HepG2 (cell line): Measurements from ENCODE around the gene VSX1. TPM values are rescaled to one million over a fixed set of nuclear protein-coding genes. Genes with fewer than 3 reads are reported as not detected.

Source experiments
- ATAC-seq: fragments of 200-7000 bp; cut with Tn5 transposase; 3 replicates; pipeline ENCODE4 v1.9.1; 2020; ENCODE audit warnings: mild to moderate bottlenecking, moderate library complexity
- BruUV-seq: library from RNA; stranded (reverse); fragments of 400-500 nt; replicated peaks from 2 replicates; lab custom pipeline; 2021; lab: Mats Ljungman, UMichigan
- CTCF ChIA-PET: fragments of 300-600 bp; formaldehyde crosslinking; extraction: SDS; loops from one replicate; lab custom pipeline; 2021; ENCODE audit warnings: low total read pairs, inconsistent platforms, low intra/inter-chr PET ratio; lab: Yijun Ruan, JAX
- POLR2A ChIA-PET: fragments of 350-600 bp; sonication (Branson Sonifier 250); formaldehyde crosslinking; loops from one replicate; lab custom pipeline; 2020; ENCODE audit warnings: antibody characterized with exemption, inconsistent platforms; lab: Yijun Ruan, JAX
- DNase-seq: peaks from one replicate; pipeline ENCODE4 v3.0.0-alpha.2; 2015; ENCODE audit warnings: low spot score
- FAIRE-seq: peaks from 3 replicates; lab custom pipeline; 2011; peaks lifted over from hg19 to GRCh38; lab: Jason Lieb, UNC
- H2AFZ ChIP-seq: one replicate; pipeline ENCODE4 v1.6.1; 2011; ENCODE audit warnings: low read length, inconsistent platforms
- H3K27ac ChIP-seq: fragments of 300-600 bp; 3 replicates; pipeline ENCODE4 v1.8.0; 2011; ENCODE audit warnings: mixed run types, mild to moderate bottlenecking, mixed read lengths, low read length, inconsistent platforms; ENCODE audit not compliant: insufficient read depth; ENCODE audit errors: extremely low read length
- H3K27me3 ChIP-seq, 2 experiments: fragments of 200-600 bp in 1 of 2; 2 replicates in 1 of 2; 3 replicates in 1 of 2; pipeline versions ENCODE4 v1.6.0 to v1.8.0; 2011; ENCODE audit warnings: low read length in 2 of 2, mild to moderate bottlenecking in 2 of 2, moderate library complexity in 2 of 2, inconsistent platforms in 1 of 2; ENCODE audit not compliant: insufficient read depth in 2 of 2, control insufficient read depth in 1 of 2
- H3K36me3 ChIP-seq, 2 experiments: fragments of 200-600 bp in 1 of 2; replicated peaks in 1 of 2; 2 replicates in 1 of 2; 3 replicates in 1 of 2; pipeline versions ENCODE4 v1.5.1 to v1.8.0; 2011; ENCODE audit warnings: low read length in 2 of 2, inconsistent platforms in 1 of 2; ENCODE audit not compliant: insufficient read depth in 2 of 2, control insufficient read depth in 1 of 2
- H3K4me1 ChIP-seq: 2 replicates; pipeline ENCODE4 v1.5.1; 2012; ENCODE audit warnings: low read length, inconsistent platforms; ENCODE audit not compliant: insufficient read depth
- H3K4me2 ChIP-seq: 2 replicates; pipeline ENCODE4 v1.6.0; 2011; ENCODE audit warnings: low read depth, low read length, inconsistent platforms
- H3K4me3 ChIP-seq, 3 experiments: fragments of 200-600 bp in 1 of 3; sonication (generic), shearing (Covaris generic) in 1 of 3; replicated peaks in 1 of 3; 2 replicates each; pipeline ENCODE4 v1.5.1; 2011 to 2016; ENCODE audit warnings: low read length in 3 of 3, inconsistent platforms in 2 of 3, low read depth in 2 of 3, mild to moderate bottlenecking in 2 of 3, control low read depth in 1 of 3, mixed read lengths in 1 of 3; ENCODE audit not compliant: insufficient read depth in 1 of 3
- H3K79me2 ChIP-seq: one replicate; pipeline ENCODE4 v1.6.1; 2011; ENCODE audit warnings: low read length, inconsistent platforms; ENCODE audit not compliant: insufficient read depth
- H3K9ac ChIP-seq: 2 replicates; pipeline ENCODE4 v1.6.0; 2011; ENCODE audit warnings: mild to moderate bottlenecking, low read depth, low read length, inconsistent platforms; ENCODE audit not compliant: insufficient read depth
- H3K9me3 ChIP-seq: 2 replicates; pipeline ENCODE4 v1.5.1; 2012; ENCODE audit warnings: mild to moderate bottlenecking, low read length
- H4K20me1 ChIP-seq: 2 replicates; pipeline ENCODE4 v1.6.0; 2011; ENCODE audit warnings: inconsistent platforms, mild to moderate bottlenecking, low read length, moderate library complexity; ENCODE audit not compliant: insufficient read depth
- CCAR2 ChIP-seq: fragments of 200-400 bp; formaldehyde crosslinking; optimal IDR thresholded peaks from 2 replicates; pipeline ENCODE3; 2018; ENCODE audit warnings: low read depth, mild to moderate bottlenecking, low read length, moderate library complexity
- DR1 ChIP-seq: sonication (generic); formaldehyde crosslinking; IDR thresholded peaks from 2 replicates; pipeline ENCODE4 v1.8.0; 2021; ENCODE audit warnings: mild to moderate bottlenecking, missing genetic modification reagents, inconsistent platforms
- HOXA7 ChIP-seq: sonication (generic); formaldehyde crosslinking; IDR thresholded peaks from 2 replicates; pipeline ENCODE4 v1.8.1; 2022; ENCODE audit warnings: mild to moderate bottlenecking, missing genetic modification reagents, moderate library complexity
- NONO ChIP-seq, 2 experiments: fragments of 450-650 bp in 1 of 2; sonication (generic) in 1 of 2; formaldehyde crosslinking in 1 of 2; IDR thresholded peaks in 1 of 2; conservative IDR thresholded peaks in 1 of 2; 2 replicates each; pipeline versions ENCODE4 v1.6.1 to v1.8.0; 2017 to 2022; ENCODE audit warnings: mild to moderate bottlenecking in 1 of 2, missing genetic modification reagents in 1 of 2, moderate library complexity in 1 of 2
- PCBP1 ChIP-seq: fragments of 200-400 bp; formaldehyde crosslinking; IDR thresholded peaks from 2 replicates; pipeline ENCODE4 v1.6.1; 2017; ENCODE audit warnings: mild to moderate bottlenecking, low read depth, low read length, borderline replicate concordance
- REL ChIP-seq: sonication (generic); formaldehyde crosslinking; conservative IDR thresholded peaks from 2 replicates; pipeline ENCODE4 v1.8.0; 2022; ENCODE audit warnings: mild to moderate bottlenecking, missing genetic modification reagents, moderate library complexity
- ZBTB8A ChIP-seq: sonication (generic); formaldehyde crosslinking; IDR thresholded peaks from 2 replicates; pipeline ENCODE4 v1.4.0; 2020; ENCODE audit warnings: mild to moderate bottlenecking, low read depth, missing genetic modification reagents, borderline replicate concordance
- ZNF225 ChIP-seq: sonication (generic); formaldehyde crosslinking; IDR thresholded peaks from 2 replicates; pipeline ENCODE4 v1.4.0; 2020; ENCODE audit warnings: mild to moderate bottlenecking, missing genetic modification reagents
- ZNF234 ChIP-seq: sonication (generic); formaldehyde crosslinking; conservative IDR thresholded peaks from 2 replicates; pipeline ENCODE4 v1.5.1; 2020; ENCODE audit warnings: mild to moderate bottlenecking, missing genetic modification reagents
- ZNF543 ChIP-seq: sonication (generic); formaldehyde crosslinking; IDR thresholded peaks from 2 replicates; pipeline ENCODE4 v1.4.0; 2020; ENCODE audit warnings: mild to moderate bottlenecking, missing genetic modification reagents
- ZNF562 ChIP-seq: sonication (generic); formaldehyde crosslinking; IDR thresholded peaks from 2 replicates; pipeline ENCODE4 v1.8.0; 2022; ENCODE audit warnings: missing genetic modification reagents, borderline replicate concordance
- ZNF891 ChIP-seq: sonication (generic); formaldehyde crosslinking; IDR thresholded peaks from 2 replicates; pipeline ENCODE4 v1.5.0; 2020; ENCODE audit warnings: mild to moderate bottlenecking, missing genetic modification reagents
- WGBS: methylation state at CpG from one replicate; pipeline ENCODE4 v1.1.6; 2017; ENCODE audit warnings: low lambda C conversion rate; 5-methylcytosine and 5-hydroxymethylcytosine counted together
- in situ Hi-C: cut with HindIII; loops from 2 replicates; pipeline ENCODE4 v1.10.0; 2017; ENCODE audit warnings: low pct_unique_long_range_greater_than_20kb; ENCODE audit not compliant: extremely low pct_ligation_motif_present
- intact Hi-C: fragments of 100-400 bp; cut with micrococcal nuclease; formaldehyde crosslinking; loops from one replicate; pipeline ENCODE4 v1.10.0; 2022; ENCODE audit not compliant: unreplicated experiment
- polyA plus RNA-seq, 8 experiments: library from polyadenylated mRNA; depleted of rRNA in 3 of 8; stranded (reverse) in 7 of 8; unstranded in 1 of 8; fragments of >200 nt; fragmentation: Illumina TruSeq in 4 of 8; extraction: Trizol in 4 of 8; gene quantifications; 2 replicates each; pipeline versions ENCODE4 v1.2.1 to v1.2.3, GENCODE V29; 2011 to 2016; ENCODE audit warnings: low read depth in 4 of 8, missing spikeins in 1 of 8, mixed read lengths in 1 of 8; ENCODE audit not compliant: insufficient read depth in 1 of 8
- total RNA-seq, 5 experiments: library from RNA; depleted of rRNA; stranded (reverse); fragments of >200 nt; fragmentation: Illumina TruSeq; extraction: Trizol; gene quantifications; 2 replicates each; pipeline ENCODE4 v1.2.3, GENCODE V29; 2016; ENCODE audit warnings: low read depth in 1 of 5
- TF ChIP-seq, protein P1 (sequence below): IDR thresholded peaks from 2 replicates; pipeline ENCODE4 v1.6.1; 2012; ENCODE audit warnings: low read length, improper control_type of control experiment
- TF ChIP-seq, protein P2 (sequence below): sonication (generic); formaldehyde crosslinking; IDR thresholded peaks from 2 replicates; pipeline ENCODE4 v1.5.0; 2020; ENCODE audit warnings: mild to moderate bottlenecking, missing genetic modification reagents
- TF ChIP-seq, protein P3 (sequence below): sonication (generic); formaldehyde crosslinking; IDR thresholded peaks from 2 replicates; pipeline ENCODE4 v1.8.1; 2023; ENCODE audit warnings: mild to moderate bottlenecking, missing genetic modification reagents
- TF ChIP-seq, protein P4 (sequence below): IDR thresholded peaks from 2 replicates; pipeline ENCODE4 v1.6.1; 2016

Gene VSX1
- total and polyA plus RNA-seq, 2 of the 13 experiments (the other 11 are each of a cell fraction or from before 2014, with no cell fraction given): 0.04 TPM; not detected in 1

DNA sequence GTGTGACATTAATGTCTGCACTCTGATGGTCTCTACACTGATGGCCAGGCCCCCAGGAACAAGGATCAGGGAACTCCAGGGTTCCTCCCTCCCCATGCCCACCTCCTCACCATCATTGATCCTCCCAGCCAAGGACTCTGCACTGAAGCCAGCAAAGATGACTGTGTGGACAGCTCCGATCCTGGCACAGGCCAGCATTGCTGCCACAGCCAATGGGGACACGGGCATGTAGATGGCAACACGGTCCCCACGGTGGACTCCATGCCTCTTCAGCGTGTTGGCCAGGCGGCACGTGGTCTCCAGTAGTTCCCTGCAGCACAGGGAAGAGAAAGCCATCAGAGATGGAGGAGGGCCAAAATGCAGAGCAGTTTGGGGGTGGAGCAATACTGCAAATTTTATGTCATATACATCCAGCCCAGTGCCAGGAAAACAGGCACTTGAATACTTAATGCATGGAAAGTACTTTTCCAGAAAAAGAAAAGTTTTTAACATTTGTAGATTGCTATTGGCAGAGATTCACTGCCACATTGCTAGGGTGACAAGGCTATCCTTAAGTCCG lies 51.2 kb downstream of the VSX1 start:
- Histone ChIP-seq H4K20me1 (no peaks in the 10 kb centered on the region), H3K9me3 (no peaks in the 10 kb centered on the region), H3K27me3 (no peaks in the 10 kb centered on the region), H3K4me3 (no peak overlapping the region), H3K36me3 (no peaks in the 10 kb centered on the region), H3K9ac (no peak overlapping the region), H3K79me2 (no peaks in the 10 kb centered on the region), H2AFZ (no peak overlapping the region), H3K4me1 (peaks cover 55% of the 10 kb centered on the region), H3K4me2 (no peak overlapping the region), H3K27ac (peak overlapping the region; percentile 3)
- intact Hi-C loops (loop anchor here (5.0 kb wide), 1 partner anchor 37 kb away; no protein-coding TSS in a partner anchor), in situ Hi-C loops (no loop called here)
- no TSS peak for BruUV-seq
- no peak for ATAC-seq
- DNase-seq: no peak
- CTCF ChIA-PET: no interaction called here
- FAIRE-seq: no peak
- POLR2A ChIA-PET: interaction anchor here (1.0 to 3.4 kb wide), 2 partner anchors 28 to 32 kb away, joined by 3 to 20 read pairs; partner anchors contain the start of gene ACSS1
- WGBS: 87% methylated on average over 8 of the region's 8 CpGs
- TF ChIP-seq NONO (IDR thresholded peaks at IDR 0.05) (no peak), NONO (CRISPR knock-in tag; conservative IDR thresholded peaks at IDR 0.05) (peak; percentile 44; the same call in 1 of the 2 replicates), ZNF225 (CRISPR knock-in tag) (0 out of 2 replicates have a peak, but pooled peaks have one; percentile 25), PCBP1 (0 out of 2 replicates have a peak, but pooled peaks have one; percentile 39), DR1 (CRISPR knock-in tag) (no peak), REL (CRISPR knock-in tag) (0 out of 2 replicates have a peak, but pooled peaks have one; percentile 47), ZBTB8A (CRISPR knock-in tag) (no peak), ZNF562 (no peak), ZNF891 (CRISPR knock-in tag) (0 out of 2 replicates have a peak, but pooled peaks have one; percentile 45), ZNF234 (CRISPR knock-in tag) (no peak), HOXA7 (CRISPR knock-in tag) (no peak), CCAR2 (no peak), ZNF543 (CRISPR knock-in tag) (0 out of 2 replicates have a peak, but pooled peaks have one; percentile 64)
- TF ChIP-seq, protein P1, sequence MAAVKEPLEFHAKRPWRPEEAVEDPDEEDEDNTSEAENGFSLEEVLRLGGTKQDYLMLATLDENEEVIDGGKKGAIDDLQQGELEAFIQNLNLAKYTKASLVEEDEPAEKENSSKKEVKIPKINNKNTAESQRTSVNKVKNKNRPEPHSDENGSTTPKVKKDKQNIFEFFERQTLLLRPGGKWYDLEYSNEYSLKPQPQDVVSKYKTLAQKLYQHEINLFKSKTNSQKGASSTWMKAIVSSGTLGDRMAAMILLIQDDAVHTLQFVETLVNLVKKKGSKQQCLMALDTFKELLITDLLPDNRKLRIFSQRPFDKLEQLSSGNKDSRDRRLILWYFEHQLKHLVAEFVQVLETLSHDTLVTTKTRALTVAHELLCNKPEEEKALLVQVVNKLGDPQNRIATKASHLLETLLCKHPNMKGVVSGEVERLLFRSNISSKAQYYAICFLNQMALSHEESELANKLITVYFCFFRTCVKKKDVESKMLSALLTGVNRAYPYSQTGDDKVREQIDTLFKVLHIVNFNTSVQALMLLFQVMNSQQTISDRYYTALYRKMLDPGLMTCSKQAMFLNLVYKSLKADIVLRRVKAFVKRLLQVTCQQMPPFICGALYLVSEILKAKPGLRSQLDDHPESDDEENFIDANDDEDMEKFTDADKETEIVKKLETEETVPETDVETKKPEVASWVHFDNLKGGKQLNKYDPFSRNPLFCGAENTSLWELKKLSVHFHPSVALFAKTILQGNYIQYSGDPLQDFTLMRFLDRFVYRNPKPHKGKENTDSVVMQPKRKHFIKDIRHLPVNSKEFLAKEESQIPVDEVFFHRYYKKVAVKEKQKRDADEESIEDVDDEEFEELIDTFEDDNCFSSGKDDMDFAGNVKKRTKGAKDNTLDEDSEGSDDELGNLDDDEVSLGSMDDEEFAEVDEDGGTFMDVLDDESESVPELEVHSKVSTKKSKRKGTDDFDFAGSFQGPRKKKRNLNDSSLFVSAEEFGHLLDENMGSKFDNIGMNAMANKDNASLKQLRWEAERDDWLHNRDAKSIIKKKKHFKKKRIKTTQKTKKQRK: no peak
- TF ChIP-seq, protein P2, sequence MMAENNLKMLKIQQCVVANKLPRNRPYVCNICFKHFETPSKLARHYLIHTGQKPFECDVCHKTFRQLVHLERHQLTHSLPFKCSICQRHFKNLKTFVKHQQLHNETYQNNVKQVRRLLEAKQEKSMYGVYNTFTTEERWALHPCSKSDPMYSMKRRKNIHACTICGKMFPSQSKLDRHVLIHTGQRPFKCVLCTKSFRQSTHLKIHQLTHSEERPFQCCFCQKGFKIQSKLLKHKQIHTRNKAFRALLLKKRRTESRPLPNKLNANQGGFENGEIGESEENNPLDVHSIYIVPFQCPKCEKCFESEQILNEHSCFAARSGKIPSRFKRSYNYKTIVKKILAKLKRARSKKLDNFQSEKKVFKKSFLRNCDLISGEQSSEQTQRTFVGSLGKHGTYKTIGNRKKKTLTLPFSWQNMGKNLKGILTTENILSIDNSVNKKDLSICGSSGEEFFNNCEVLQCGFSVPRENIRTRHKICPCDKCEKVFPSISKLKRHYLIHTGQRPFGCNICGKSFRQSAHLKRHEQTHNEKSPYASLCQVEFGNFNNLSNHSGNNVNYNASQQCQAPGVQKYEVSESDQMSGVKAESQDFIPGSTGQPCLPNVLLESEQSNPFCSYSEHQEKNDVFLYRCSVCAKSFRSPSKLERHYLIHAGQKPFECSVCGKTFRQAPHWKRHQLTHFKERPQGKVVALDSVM: no peak
- TF ChIP-seq, protein P3, sequence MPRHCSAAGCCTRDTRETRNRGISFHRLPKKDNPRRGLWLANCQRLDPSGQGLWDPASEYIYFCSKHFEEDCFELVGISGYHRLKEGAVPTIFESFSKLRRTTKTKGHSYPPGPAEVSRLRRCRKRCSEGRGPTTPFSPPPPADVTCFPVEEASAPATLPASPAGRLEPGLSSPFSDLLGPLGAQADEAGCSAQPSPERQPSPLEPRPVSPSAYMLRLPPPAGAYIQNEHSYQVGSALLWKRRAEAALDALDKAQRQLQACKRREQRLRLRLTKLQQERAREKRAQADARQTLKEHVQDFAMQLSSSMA (CRISPR knock-in tag): no peak
- TF ChIP-seq, protein P4, sequence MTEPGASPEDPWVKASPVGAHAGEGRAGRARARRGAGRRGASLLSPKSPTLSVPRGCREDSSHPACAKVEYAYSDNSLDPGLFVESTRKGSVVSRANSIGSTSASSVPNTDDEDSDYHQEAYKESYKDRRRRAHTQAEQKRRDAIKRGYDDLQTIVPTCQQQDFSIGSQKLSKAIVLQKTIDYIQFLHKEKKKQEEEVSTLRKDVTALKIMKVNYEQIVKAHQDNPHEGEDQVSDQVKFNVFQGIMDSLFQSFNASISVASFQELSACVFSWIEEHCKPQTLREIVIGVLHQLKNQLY (CRISPR knock-in tag): no peak
